HG02610 (cell line): ENCODE measurements around the gene MDM2.

Experiments
- ATAC-seq: cut with Tn5 transposase; IDR thresholded peaks from one replicate; pipeline ENCODE4 v1.9.1; 2021; ENCODE audit warnings: mild to moderate bottlenecking, moderate library complexity; ENCODE audit not compliant: unreplicated experiment

MDM2 gene

GRCh38 chr12:68870443-68870842 lies 62.5 kb downstream of the MDM2 start:
- ATAC-seq = no peak

- no peak for ATAC-seq
Measured at GRCh38 chr12:68871396-68871795, 63.4 kb downstream of the MDM2 start.

GRCh38 chr12:68871921-68872320 lies 63.9 kb downstream of the MDM2 start:
- peak; percentile 56 for ATAC-seq

- no peak for ATAC-seq
Measured at GRCh38 chr12:68873316-68873715, 65.3 kb downstream of the MDM2 start.

GRCh38 chr12:68876461-68876860 lies 68.5 kb downstream of the MDM2 start:
- no peak for ATAC-seq

GRCh38 chr12:68877583-68877982 lies 69.6 kb downstream of the MDM2 start:
- no peak for ATAC-seq

GRCh38 chr12:68878283-68878682 lies 70.3 kb downstream of the MDM2 start:
- no peak for ATAC-seq

GRCh38 chr12:68878846-68879245 lies 70.9 kb downstream of the MDM2 start:
- ATAC-seq = no peak

GRCh38 chr12:68880660-68881325 lies 72.8 kb downstream of the MDM2 start:
- ATAC-seq = no peak

GRCh38 chr12:68882251-68882964 lies 74.4 kb downstream of the MDM2 start:
- ATAC-seq = no peak

- no peak for ATAC-seq
Measured at GRCh38 chr12:68883151-68883550, 75.2 kb downstream of the MDM2 start.

GRCh38 chr12:68884251-68884650 lies 76.3 kb downstream of the MDM2 start:
- ATAC-seq = no peak

- no peak for ATAC-seq
Measured at GRCh38 chr12:68885381-68885780, 77.4 kb downstream of the MDM2 start.

GRCh38 chr12:68886636-68887572 lies 78.9 kb downstream of the MDM2 start:
- ATAC-seq = no peak

GRCh38 chr12:68887641-68888040 lies 79.7 kb downstream of the MDM2 start:
- ATAC-seq = no peak

GRCh38 chr12:68888243-68888642 lies 80.3 kb downstream of the MDM2 start:
- no peak for ATAC-seq

- no peak for ATAC-seq
Measured at GRCh38 chr12:68890701-68891113, 82.7 kb downstream of the MDM2 start.

- no peak for ATAC-seq
Measured at GRCh38 chr12:68891141-68891540, 83.2 kb downstream of the MDM2 start.

GRCh38 chr12:68893201-68893600 lies 85.2 kb downstream of the MDM2 start:
- no peak for ATAC-seq

GRCh38 chr12:68893741-68894140 lies 85.8 kb downstream of the MDM2 start:
- ATAC-seq = no peak

- ATAC-seq = no peak
Measured at GRCh38 chr12:68894276-68894855, 86.4 kb downstream of the MDM2 start.
